ENCODE results near the gene PCSK6.
"Not testable (repeated sequence)": the region's sequence is repeated elsewhere in the genome, so short reads cannot be mapped to it uniquely, and the experiment has no call there.

The PCSK6 gene

GRCh38 chr15:101429646-101430045 is 59.9 kb downstream of the PCSK6 start:
- DNase-seq, result no peak

- DNase-seq, result no peak
These were observed 60.3 kb downstream of the PCSK6 start for GRCh38 chr15:101429191-101429590.

GRCh38 chr15:101428758-101429157 is 60.7 kb downstream of the PCSK6 start:
- DNase-seq, result no peak

GRCh38 chr15:101427606-101428487 is 61.7 kb downstream of the PCSK6 start:
- DNase-seq, result no peak

- no peak for DNase-seq
These were observed 62.7 kb downstream of the PCSK6 start for GRCh38 chr15:101426761-101427333.

- no peak for DNase-seq
These were observed 63.6 kb downstream of the PCSK6 start for GRCh38 chr15:101425787-101426365.

- no peak for DNase-seq
These were observed 64.5 kb downstream of the PCSK6 start for GRCh38 chr15:101424984-101425383.

- DNase-seq, result no peak
These were observed 69.3 kb downstream of the PCSK6 start for GRCh38 chr15:101420232-101420631.

- DNase-seq, result not testable (repeated sequence)
These were observed 73.0 kb downstream of the PCSK6 start for GRCh38 chr15:101416475-101416874.

- DNase-seq, result no peak
These were observed 76.3 kb downstream of the PCSK6 start for GRCh38 chr15:101413239-101413638.

- no peak for DNase-seq
These were observed 77.9 kb downstream of the PCSK6 start for GRCh38 chr15:101411581-101411980.

- no peak for DNase-seq
These were observed 78.4 kb downstream of the PCSK6 start for GRCh38 chr15:101411085-101411484.

- no peak for DNase-seq
These were observed 78.9 kb downstream of the PCSK6 start for GRCh38 chr15:101410612-101411011.

GRCh38 chr15:101409621-101410020 is 79.9 kb downstream of the PCSK6 start:
- DNase-seq, result no peak

GRCh38 chr15:101407966-101408775 is 81.3 kb downstream of the PCSK6 start:
- DNase-seq, result no peak

- DNase-seq, result no peak
These were observed 82.1 kb downstream of the PCSK6 start for GRCh38 chr15:101407439-101407838.

GRCh38 chr15:101406526-101407195 is 82.8 kb downstream of the PCSK6 start:
- DNase-seq, result no peak

- DNase-seq, result no peak
These were observed 83.5 kb downstream of the PCSK6 start for GRCh38 chr15:101406036-101406435.

GRCh38 chr15:101404245-101404644 is 85.3 kb downstream of the PCSK6 start:
- no peak for DNase-seq

GRCh38 chr15:101402883-101403282 is 86.6 kb downstream of the PCSK6 start:
- not testable (repeated sequence) for DNase-seq

GRCh38 chr15:101401286-101401685 is 88.2 kb downstream of the PCSK6 start:
- DNase-seq, result no peak

GRCh38 chr15:101399431-101399830 is 90.1 kb downstream of the PCSK6 start:
- no peak for DNase-seq

Data from right kidney (tissue), 1 donor.